Fibroblast of the aortic adventitia (primary cell): ENCODE data around the gene ZNF169. TPM values are rescaled to one million over a fixed set of nuclear protein-coding genes. Genes with fewer than 3 reads are reported as not detected.
"Not testable (repeated sequence)": the region's sequence is repeated elsewhere in the genome, so short reads cannot be mapped to it uniquely, and the experiment has no call there.

ENCODE experiments used
- DNase-seq: peaks from one replicate; pipeline ENCODE4 v3.0.0-alpha.2; 2010; ENCODE audit warnings: low read depth
- H3K4me3 ChIP-seq: 2 replicates; pipeline ENCODE4 v1.5.1; 2011; ENCODE audit warnings: low read depth, mild to moderate bottlenecking, control low read depth, low read length, moderate library complexity
- CTCF ChIP-seq: IDR thresholded peaks from 2 replicates; pipeline ENCODE4 v1.5.1; 2011; ENCODE audit warnings: mild to moderate bottlenecking, low read length, control low read depth, inconsistent platforms; ENCODE audit not compliant: insufficient read depth
- total RNA-seq: library from RNA; depleted of rRNA; stranded (reverse); fragments of >200 nt; gene quantifications from 2 replicates; pipeline ENCODE4 v1.2.3, GENCODE V29; 2012; ENCODE audit warnings: low replicate concordance

Gene ZNF169
- total RNA-seq, 1 donor = 4.0 TPM

- DNase-seq = no peak
- no peak overlapping the region for H3K4me3 ChIP-seq
- TF ChIP-seq CTCF = no peak
Measured at GRCh38 chr9:94289691-94290090, 30.6 kb downstream of the ZNF169 start.

GRCh38 chr9:94298949-94299599 is 40.0 kb downstream of the ZNF169 start:
- no peak for TF ChIP-seq CTCF
- DNase-seq = peak; percentile 49

GRCh38 chr9:94300470-94301301 is 41.6 kb downstream of the ZNF169 start:
- no peak overlapping the region for H3K4me3 ChIP-seq
- no peak for TF ChIP-seq CTCF
- no peak for DNase-seq

More at GRCh38 chr9:94298949-94299599, 40.0 kb downstream of the ZNF169 start:
- H3K4me3 ChIP-seq = no peak overlapping the region

GRCh38 chr9:94301583-94301982 is 42.5 kb downstream of the ZNF169 start:
- H3K4me3 ChIP-seq = no peak overlapping the region
- no peak for DNase-seq
- no peak for TF ChIP-seq CTCF

- DNase-seq = no peak
- no peak for TF ChIP-seq CTCF
- H3K4me3 ChIP-seq = no peak overlapping the region
Measured at GRCh38 chr9:94302426-94302825, 43.3 kb downstream of the ZNF169 start.

GRCh38 chr9:94303321-94303720 is 44.2 kb downstream of the ZNF169 start:
- no peak for TF ChIP-seq CTCF
- no peak for DNase-seq
- no peak overlapping the region for H3K4me3 ChIP-seq

- not testable (repeated sequence) for DNase-seq, H3K4me3 ChIP-seq
Measured at GRCh38 chr9:94315034-94315984, 56.2 kb downstream of the ZNF169 start.

GRCh38 chr9:94316236-94316635 is 57.1 kb downstream of the ZNF169 start:
- not testable (repeated sequence) for DNase-seq, H3K4me3 ChIP-seq

GRCh38 chr9:94317949-94318657 is 59.0 kb downstream of the ZNF169 start:
- not testable (repeated sequence) for H3K4me3 ChIP-seq, DNase-seq
